ENCODE measurements around the gene DCAF12. TPM values are rescaled to one million over a fixed set of nuclear protein-coding genes. Genes with fewer than 3 reads are reported as not detected.

DCAF12 gene
- total RNA-seq, 2 donors from 2014 or later = 35.0 to 37.0 TPM

DNA sequence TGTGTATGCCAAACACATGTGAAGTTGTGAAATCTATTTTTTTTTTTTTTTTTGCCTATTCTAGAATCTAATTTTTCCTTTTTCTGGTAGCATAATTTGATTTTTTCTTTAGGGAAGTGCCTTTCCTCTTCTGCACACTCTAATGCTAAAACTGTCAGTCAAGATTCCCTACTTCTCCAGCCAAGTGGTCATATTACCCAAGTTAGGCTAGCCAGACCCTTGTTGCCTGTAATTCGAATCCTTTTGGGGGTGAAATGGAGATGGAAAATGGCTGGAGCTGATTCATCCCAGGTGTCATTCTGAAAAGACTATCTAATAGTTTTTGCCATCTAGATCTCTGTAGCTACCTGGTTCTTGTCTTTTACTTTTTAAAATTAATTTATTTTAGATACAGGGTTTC lies 27.6 kb upstream of the DCAF12 start:
- DNase-seq = no peak
- no peak overlapping the region for H3K4me3 Mint-ChIP-seq
- H3K27ac Mint-ChIP-seq = no peak overlapping the region
- TF ChIP-seq, protein P1, sequence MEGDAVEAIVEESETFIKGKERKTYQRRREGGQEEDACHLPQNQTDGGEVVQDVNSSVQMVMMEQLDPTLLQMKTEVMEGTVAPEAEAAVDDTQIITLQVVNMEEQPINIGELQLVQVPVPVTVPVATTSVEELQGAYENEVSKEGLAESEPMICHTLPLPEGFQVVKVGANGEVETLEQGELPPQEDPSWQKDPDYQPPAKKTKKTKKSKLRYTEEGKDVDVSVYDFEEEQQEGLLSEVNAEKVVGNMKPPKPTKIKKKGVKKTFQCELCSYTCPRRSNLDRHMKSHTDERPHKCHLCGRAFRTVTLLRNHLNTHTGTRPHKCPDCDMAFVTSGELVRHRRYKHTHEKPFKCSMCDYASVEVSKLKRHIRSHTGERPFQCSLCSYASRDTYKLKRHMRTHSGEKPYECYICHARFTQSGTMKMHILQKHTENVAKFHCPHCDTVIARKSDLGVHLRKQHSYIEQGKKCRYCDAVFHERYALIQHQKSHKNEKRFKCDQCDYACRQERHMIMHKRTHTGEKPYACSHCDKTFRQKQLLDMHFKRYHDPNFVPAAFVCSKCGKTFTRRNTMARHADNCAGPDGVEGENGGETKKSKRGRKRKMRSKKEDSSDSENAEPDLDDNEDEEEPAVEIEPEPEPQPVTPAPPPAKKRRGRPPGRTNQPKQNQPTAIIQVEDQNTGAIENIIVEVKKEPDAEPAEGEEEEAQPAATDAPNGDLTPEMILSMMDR (conservative IDR thresholded peaks at IDR 0.05) = no peak
- H3K4me1 ChIP-seq (ENCODE audit: control insufficient read depth, insufficient read depth, low read length) = peaks cover 2% of the 10 kb centered on the region
- 83% methylated on average over 1 of the region's 1 CpG; no CpG with 5 or more reads in 1 of the 2 experiments for WGBS, 2 experiments (ENCODE audit: insufficient coverage in 1 of 2, insufficient read length in 1 of 2)
- H3K4me3 ChIP-seq (ENCODE audit: low read length) = no peak overlapping the region
- H3K27me3 Mint-ChIP-seq (ENCODE audit: insufficient read depth) = no peaks in the 10 kb centered on the region
- H3K27ac ChIP-seq (ENCODE audit: low read depth, low read length) = no peak overlapping the region
- H3K9ac ChIP-seq (ENCODE audit: extremely low read depth, low read length, poor library complexity, severe bottlenecking) = no peak overlapping the region
- H3K9me3 ChIP-seq (ENCODE audit: control insufficient read depth, low read length) = no peaks in the 10 kb centered on the region
- no peaks in the 10 kb centered on the region for H3K9me3 Mint-ChIP-seq
- H3K4me1 Mint-ChIP-seq = peaks cover 2% of the 10 kb centered on the region
- H3K27me3 ChIP-seq (ENCODE audit: control insufficient read depth, insufficient read depth, low read length, poor library complexity, severe bottlenecking) = no peaks in the 10 kb centered on the region
- no peaks in the 10 kb centered on the region for H3K36me3 ChIP-seq (ENCODE audit: control insufficient read depth, insufficient read depth, low read length)
- no peaks in the 10 kb centered on the region for H3K36me3 Mint-ChIP-seq (ENCODE audit: low read depth)

DNA sequence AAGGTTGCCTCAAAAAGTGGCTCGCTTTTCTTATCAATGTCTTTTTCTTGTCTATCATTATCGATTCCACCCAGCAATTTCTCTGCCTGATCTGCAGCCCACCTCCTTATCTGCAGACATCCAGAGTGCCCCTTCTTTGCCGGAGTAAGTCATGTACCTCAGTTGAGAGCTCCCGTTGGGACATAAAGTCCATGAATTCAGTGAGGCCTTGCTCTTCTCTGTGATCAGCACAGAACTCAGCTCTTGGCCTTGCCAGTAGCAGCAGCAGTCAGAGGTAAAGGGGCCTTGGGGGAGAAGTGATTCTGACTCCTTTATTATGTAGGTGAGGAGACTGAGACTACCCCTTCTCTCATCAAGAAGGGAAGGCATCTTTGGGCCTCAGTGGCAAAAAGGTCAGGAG lies 24.9 kb upstream of the DCAF12 start:
- WGBS, 2 experiments (ENCODE audit: insufficient coverage in 1 of 2, insufficient read length in 1 of 2) = 87 to 89% methylated on average over 2 to 4 of the region's 4 CpGs
- Histone ChIP-seq H3K4me1 (ENCODE audit: control insufficient read depth, insufficient read depth, low read length) (peaks cover 2% of the 10 kb centered on the region), H3K9ac (ENCODE audit: extremely low read depth, low read length, poor library complexity, severe bottlenecking) (no peak overlapping the region), H3K36me3 (ENCODE audit: control insufficient read depth, insufficient read depth, low read length) (no peaks in the 10 kb centered on the region), H3K4me3 (ENCODE audit: low read length) (no peak overlapping the region), H3K9me3 (ENCODE audit: control insufficient read depth, low read length) (no peaks in the 10 kb centered on the region), H3K27me3 (ENCODE audit: control insufficient read depth, insufficient read depth, low read length, poor library complexity, severe bottlenecking) (no peaks in the 10 kb centered on the region), H3K27ac (ENCODE audit: low read depth, low read length) (no peak overlapping the region)
- H3K9me3 Mint-ChIP-seq = no peaks in the 10 kb centered on the region
- H3K4me1 Mint-ChIP-seq = no peaks in the 10 kb centered on the region
- no peak overlapping the region for H3K27ac Mint-ChIP-seq
- TF ChIP-seq, protein P1 (conservative IDR thresholded peaks at IDR 0.05) = no peak
- H3K36me3 Mint-ChIP-seq (ENCODE audit: low read depth) = no peaks in the 10 kb centered on the region
- no peak for DNase-seq
- no peak overlapping the region for H3K4me3 Mint-ChIP-seq
- no peaks in the 10 kb centered on the region for H3K27me3 Mint-ChIP-seq (ENCODE audit: insufficient read depth)

DNA sequence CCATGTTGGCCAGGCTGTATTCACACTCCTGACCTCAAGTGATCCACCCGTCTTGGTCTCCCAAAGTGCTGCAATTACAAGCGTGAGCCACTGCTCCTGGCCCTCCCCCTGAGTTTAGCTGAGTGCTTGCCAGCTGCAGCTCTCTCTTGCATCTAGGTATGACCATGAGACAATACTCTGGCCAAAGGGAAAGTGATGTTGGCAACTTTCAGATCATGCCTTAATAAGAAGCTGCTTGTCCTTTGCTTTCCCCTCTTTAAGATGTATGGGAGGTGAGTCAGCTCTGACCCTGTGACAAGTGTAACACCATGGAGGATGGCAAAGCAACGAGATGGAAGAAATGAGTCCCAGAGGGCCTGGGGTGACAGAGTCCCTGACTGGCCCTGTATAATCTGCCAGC lies 18.7 kb upstream of the DCAF12 start:
- Mint-ChIP-seq H3K9me3 (no peaks in the 10 kb centered on the region), H3K36me3 (ENCODE audit: low read depth) (no peaks in the 10 kb centered on the region), H3K4me3 (no peak overlapping the region), H3K4me1 (no peaks in the 10 kb centered on the region), H3K27me3 (ENCODE audit: insufficient read depth) (no peaks in the 10 kb centered on the region), H3K27ac (no peak overlapping the region)
- Histone ChIP-seq H3K27ac (ENCODE audit: low read depth, low read length) (no peak overlapping the region), H3K9ac (ENCODE audit: extremely low read depth, low read length, poor library complexity, severe bottlenecking) (no peak overlapping the region), H3K36me3 (ENCODE audit: control insufficient read depth, insufficient read depth, low read length) (no peaks in the 10 kb centered on the region), H3K4me1 (ENCODE audit: control insufficient read depth, insufficient read depth, low read length) (no peaks in the 10 kb centered on the region), H3K27me3 (ENCODE audit: control insufficient read depth, insufficient read depth, low read length, poor library complexity, severe bottlenecking) (no peaks in the 10 kb centered on the region), H3K4me3 (ENCODE audit: low read length) (no peak overlapping the region), H3K9me3 (ENCODE audit: control insufficient read depth, low read length) (no peaks in the 10 kb centered on the region)
- TF ChIP-seq, protein P1 (conservative IDR thresholded peaks at IDR 0.05) = no peak
- WGBS, 2 experiments (ENCODE audit: insufficient coverage in 1 of 2, insufficient read length in 1 of 2) = 70 to 89% methylated on average over 3 of the region's 3 CpGs
- DNase-seq = peak; percentile 67
